Astrocyte of the spinal cord (primary cell): ENCODE data around the gene ATP2C1.

Experiments used
- DNase-seq: peaks from one replicate; pipeline ENCODE4 v3.0.0; 2011; ENCODE audit warnings: low read depth, low spot score
- H3K4me3 ChIP-seq: 2 replicates; pipeline ENCODE4 v1.5.1; 2011; ENCODE audit warnings: low read depth, mild to moderate bottlenecking, low read length, moderate library complexity
- in situ Hi-C: cut with HindIII; loops from 2 replicates; pipeline ENCODE4 v1.10.0; 2017; ENCODE audit warnings: low sequenced_read_pairs
- TF ChIP-seq, protein P1 (sequence below): IDR thresholded peaks from 2 replicates; pipeline ENCODE4 v1.5.1; 2012; ENCODE audit warnings: low read depth, mild to moderate bottlenecking, low read length, inconsistent platforms

ATP2C1 gene

DNA sequence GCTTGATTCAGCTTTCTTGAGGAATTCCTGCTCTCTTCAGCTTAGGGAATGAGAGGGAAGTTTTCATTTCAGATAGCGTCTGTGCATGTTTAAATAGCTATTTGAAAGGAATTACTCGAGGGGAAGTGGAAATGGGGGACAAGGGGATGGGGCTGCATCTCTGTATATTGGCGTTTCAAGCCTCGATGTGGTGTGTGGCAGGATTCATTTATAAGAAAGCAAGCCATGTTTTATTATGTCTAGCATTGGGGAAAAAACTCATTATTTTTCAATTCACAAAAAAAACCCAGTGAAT is 1.0 kb downstream of the ATP2C1 start:
- TF ChIP-seq, protein P1, sequence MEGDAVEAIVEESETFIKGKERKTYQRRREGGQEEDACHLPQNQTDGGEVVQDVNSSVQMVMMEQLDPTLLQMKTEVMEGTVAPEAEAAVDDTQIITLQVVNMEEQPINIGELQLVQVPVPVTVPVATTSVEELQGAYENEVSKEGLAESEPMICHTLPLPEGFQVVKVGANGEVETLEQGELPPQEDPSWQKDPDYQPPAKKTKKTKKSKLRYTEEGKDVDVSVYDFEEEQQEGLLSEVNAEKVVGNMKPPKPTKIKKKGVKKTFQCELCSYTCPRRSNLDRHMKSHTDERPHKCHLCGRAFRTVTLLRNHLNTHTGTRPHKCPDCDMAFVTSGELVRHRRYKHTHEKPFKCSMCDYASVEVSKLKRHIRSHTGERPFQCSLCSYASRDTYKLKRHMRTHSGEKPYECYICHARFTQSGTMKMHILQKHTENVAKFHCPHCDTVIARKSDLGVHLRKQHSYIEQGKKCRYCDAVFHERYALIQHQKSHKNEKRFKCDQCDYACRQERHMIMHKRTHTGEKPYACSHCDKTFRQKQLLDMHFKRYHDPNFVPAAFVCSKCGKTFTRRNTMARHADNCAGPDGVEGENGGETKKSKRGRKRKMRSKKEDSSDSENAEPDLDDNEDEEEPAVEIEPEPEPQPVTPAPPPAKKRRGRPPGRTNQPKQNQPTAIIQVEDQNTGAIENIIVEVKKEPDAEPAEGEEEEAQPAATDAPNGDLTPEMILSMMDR: no peak
- in situ Hi-C loops: no loop called here
- peak; percentile 27 for DNase-seq
- H3K4me3 ChIP-seq: peak overlapping the region; percentile 92

DNA sequence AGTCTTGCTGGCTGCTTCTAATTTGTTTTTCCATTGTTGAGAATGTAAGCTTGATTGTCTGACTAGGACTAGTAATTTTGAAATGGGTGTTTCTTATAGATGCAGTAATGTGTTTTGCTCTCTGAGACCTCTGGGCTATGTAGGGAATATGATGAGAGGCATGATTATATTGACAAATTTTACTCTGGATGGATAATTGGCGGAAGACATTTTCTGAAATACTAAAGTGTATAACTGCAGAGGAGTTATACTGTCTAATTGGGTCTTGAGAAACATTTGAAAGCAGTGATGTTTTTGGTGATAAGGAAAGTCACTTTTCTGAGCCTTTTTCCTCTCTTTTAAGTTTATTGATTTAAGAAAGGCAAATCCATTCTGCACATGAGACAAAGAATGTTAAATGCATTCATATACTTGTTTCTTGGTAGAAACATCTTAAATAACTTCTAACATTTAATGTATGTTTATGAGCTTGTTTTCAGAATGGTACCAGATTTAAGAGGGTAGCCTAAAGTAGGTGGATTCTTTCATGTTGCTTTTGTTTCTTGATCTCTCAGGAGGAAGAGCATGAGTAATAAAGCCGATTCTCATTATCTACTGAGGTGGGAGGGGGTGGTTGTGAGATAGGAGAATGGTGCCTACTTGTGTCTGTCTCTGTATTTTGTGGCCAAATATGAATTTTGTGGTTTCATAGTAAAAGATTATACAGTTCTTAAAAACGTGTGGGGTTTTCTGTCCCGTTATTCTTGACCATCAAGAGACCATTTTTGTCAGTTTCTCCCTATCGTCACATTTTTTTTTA is 2.0 kb downstream of the ATP2C1 start:
- no peak for DNase-seq
- in situ Hi-C loops: no loop called here

DNA sequence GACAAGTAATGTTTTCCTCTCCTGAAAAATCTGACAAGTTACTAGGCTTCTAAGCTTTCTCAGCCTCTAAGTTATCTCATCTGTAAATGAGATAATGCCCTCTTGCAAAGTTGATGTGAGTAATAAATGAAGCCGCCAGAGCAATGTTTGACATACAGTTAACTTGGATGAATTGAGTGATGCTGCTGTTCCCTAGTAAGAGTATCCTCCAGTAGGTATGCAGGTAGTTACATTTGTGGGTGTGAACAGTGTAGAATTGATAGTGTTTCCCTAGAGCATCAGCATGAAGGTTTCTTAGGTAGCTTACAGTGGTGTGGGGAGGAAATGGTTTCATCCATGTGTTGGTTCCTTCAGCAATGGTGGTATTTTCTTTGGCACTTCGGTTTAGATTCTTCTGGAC is 3.4 kb downstream of the ATP2C1 start:
- no peak for DNase-seq
- TF ChIP-seq, protein P1: no peak
- in situ Hi-C loops: no loop called here
- no peak overlapping the region for H3K4me3 ChIP-seq

More for the DNA sequence above, 2.0 kb downstream of the ATP2C1 start:
- peak overlapping the region; percentile 92 for H3K4me3 ChIP-seq
- TF ChIP-seq, protein P1: no peak

DNA sequence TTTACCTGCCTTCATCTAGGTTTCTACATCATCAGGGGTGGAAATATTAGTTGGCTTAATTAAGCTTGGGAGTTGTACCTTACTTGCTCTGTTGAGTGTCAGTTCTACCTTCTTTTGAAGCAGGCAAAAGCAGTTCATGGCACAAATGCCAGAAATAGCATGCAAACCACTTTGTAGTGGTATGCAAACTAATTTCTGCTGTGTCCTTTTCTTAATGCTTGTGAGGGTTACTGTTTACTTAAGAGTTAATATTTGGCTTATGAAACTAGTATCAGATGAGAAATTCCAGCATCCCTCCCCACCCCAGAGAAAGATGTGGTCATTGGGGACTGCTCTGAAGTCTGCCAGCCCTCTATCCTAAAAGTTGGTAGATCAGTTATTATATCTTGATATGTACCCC is 7.1 kb downstream of the ATP2C1 start:
- DNase-seq: no peak
- TF ChIP-seq, protein P1: no peak

DNA sequence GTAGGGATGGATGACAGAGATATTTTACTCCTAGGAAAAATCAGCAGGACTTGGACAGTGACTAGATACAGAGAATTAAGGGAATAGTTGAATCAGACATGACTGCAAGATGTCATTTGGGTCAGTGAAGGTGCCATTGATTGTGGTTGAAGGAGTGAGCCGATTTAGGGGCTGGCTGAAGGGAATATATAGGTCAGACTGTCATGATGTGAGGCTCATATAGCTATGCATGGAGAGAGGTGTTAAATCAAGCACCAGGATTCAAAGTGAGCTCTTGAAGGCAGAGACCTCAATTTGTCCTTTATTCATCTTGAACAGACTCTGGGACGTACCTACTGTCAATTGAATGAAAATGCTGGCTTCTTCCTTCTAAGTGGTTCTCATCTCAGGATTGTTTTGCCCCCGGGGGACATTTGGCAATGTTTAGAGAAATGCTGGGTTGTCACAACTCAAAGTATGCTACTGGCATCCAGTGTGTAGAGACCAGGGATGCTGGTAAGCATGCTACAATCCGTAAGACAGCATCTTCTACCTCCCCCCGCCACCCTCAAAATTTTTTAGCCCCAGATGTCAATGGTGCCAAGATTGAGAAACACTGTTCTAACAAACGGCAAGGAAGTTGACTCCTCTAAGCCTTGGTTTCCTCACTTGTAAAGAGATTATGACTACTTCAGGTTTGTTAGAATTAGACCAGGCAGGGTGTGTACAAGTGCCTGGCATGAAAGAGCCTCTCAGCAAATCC is 7.8 kb downstream of the ATP2C1 start:
- in situ Hi-C loops: no loop called here
- no peak for DNase-seq
- TF ChIP-seq, protein P1: no peak
- H3K4me3 ChIP-seq: no peak overlapping the region

More for the DNA sequence above, 7.1 kb downstream of the ATP2C1 start:
- no peak overlapping the region for H3K4me3 ChIP-seq
- in situ Hi-C loops: no loop called here

DNA sequence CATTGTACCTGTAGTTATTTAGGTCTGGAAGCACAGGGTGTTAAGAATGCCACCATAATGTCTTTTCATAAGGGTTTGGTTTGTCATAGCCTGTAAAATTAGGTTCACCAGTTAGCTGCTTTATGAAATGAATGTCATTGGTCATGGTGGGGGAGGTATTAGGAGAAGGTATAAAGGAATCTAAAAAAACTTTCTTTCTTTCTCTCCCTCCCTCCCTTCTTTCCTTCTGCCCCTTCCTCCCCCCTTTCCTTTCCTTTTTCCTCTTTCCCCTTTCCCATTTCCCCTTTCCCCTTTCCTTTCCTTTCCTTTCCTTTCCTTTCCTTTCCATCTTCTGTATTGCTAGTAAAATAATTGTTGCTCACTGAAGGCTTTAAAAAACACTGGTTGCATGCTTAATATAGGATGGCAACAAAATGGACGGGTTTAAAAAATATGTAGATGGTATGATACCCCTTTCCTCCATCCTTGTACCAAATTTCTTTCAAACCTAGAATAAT is 9.6 kb downstream of the ATP2C1 start:
- TF ChIP-seq, protein P1: no peak
- in situ Hi-C loops: no loop called here
- no peak for DNase-seq
- no peak overlapping the region for H3K4me3 ChIP-seq
